Measurements from ENCODE around the gene AKAP9. TPM values are rescaled to one million over a fixed set of nuclear protein-coding genes. Genes with fewer than 3 reads are reported as not detected.

The AKAP9 gene
- total and polyA plus RNA-seq, 12 donors: 22.7 to 122 (median 54.0) TPM

DNA sequence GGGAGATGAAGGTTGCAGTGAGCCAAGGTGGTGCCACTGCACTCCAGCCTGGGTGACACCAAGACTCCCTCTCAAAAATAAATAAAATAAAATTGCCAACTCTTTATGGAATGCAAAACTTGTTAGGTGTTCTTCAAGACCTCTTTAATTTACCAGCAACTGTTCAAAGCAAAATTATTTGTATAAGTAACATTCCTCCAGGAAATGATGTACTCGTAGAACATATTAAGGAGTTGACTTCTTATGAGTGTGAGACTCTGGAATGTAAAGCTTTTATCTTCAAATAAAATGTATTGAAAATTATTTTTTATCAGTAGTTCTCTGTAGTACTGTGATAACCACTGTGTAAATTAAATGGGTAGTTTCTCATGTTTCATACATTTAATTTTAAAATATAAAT, 99.2 kb downstream of the AKAP9 start:
- Histone ChIP-seq H3K4me3 (no peak overlapping the region), H3K27ac (no peak overlapping the region), H3K9me3 (replicated peaks in 1 of 3) (no peaks in the 10 kb centered on the region), H3K27me3 (no peaks in the 10 kb centered on the region), H3K36me3 (replicated peaks in 1 of 2) (peaks cover 0 to 19% of the 10 kb centered on the region in 2 donors), H3K4me1 (replicated peaks in 1 of 2) (peaks cover 0 to 6% of the 10 kb centered on the region in 2 donors)
- TF ChIP-seq, protein P1, sequence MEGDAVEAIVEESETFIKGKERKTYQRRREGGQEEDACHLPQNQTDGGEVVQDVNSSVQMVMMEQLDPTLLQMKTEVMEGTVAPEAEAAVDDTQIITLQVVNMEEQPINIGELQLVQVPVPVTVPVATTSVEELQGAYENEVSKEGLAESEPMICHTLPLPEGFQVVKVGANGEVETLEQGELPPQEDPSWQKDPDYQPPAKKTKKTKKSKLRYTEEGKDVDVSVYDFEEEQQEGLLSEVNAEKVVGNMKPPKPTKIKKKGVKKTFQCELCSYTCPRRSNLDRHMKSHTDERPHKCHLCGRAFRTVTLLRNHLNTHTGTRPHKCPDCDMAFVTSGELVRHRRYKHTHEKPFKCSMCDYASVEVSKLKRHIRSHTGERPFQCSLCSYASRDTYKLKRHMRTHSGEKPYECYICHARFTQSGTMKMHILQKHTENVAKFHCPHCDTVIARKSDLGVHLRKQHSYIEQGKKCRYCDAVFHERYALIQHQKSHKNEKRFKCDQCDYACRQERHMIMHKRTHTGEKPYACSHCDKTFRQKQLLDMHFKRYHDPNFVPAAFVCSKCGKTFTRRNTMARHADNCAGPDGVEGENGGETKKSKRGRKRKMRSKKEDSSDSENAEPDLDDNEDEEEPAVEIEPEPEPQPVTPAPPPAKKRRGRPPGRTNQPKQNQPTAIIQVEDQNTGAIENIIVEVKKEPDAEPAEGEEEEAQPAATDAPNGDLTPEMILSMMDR (IDR thresholded peaks at IDR 0.05): no peak
- TF ChIP-seq POLR2A (IDR thresholded peaks at IDR 0.05): no peak
- intact Hi-C loops (cut with DNase I): no loop called here
- WGBS, 4 donors: 95 to 100% (median 97%) methylated on average over 1 of the region's 1 CpG
- no peak for DNase-seq

- no peak for DNase-seq
- H3K27ac ChIP-seq: no peak overlapping the region
- intact Hi-C loops (cut with DNase I): no loop called here
- H3K27me3 ChIP-seq: no peaks in the 10 kb centered on the region
- peaks cover 0 to 6% of the 10 kb centered on the region in 2 donors for H3K4me1 ChIP-seq (replicated peaks in 1 of 2)
- H3K4me3 ChIP-seq: no peak overlapping the region
- 95 to 97% (median 96%) methylated on average over 4 of the region's 4 CpGs for WGBS, 4 donors
- TF ChIP-seq, protein P1 (IDR thresholded peaks at IDR 0.05): no peak
- TF ChIP-seq POLR2A (IDR thresholded peaks at IDR 0.05): no peak
- H3K36me3 ChIP-seq (replicated peaks in 1 of 2): peaks cover 0 to 30% of the 10 kb centered on the region in 2 donors
- no peaks in the 10 kb centered on the region for H3K9me3 ChIP-seq (replicated peaks in 1 of 3)
Measured at GRCh38 chr7:92042056-92042737, 101.5 kb downstream of the AKAP9 start.

- H3K27ac ChIP-seq: no peak overlapping the region
- no peaks in the 10 kb centered on the region for H3K9me3 ChIP-seq (replicated peaks in 1 of 3)
- no peak for DNase-seq
- intact Hi-C loops (cut with DNase I): no loop called here
- peaks cover 0 to 6% of the 10 kb centered on the region in 2 donors for H3K4me1 ChIP-seq (replicated peaks in 1 of 2)
- H3K36me3 ChIP-seq (replicated peaks in 1 of 2): peaks cover 0 to 30% of the 10 kb centered on the region in 2 donors
- 93 to 97% (median 95%) methylated on average over 2 of the region's 2 CpGs for WGBS, 4 donors
- TF ChIP-seq, protein P1 (IDR thresholded peaks at IDR 0.05): no peak
- no peak for TF ChIP-seq POLR2A (IDR thresholded peaks at IDR 0.05)
- no peak overlapping the region for H3K4me3 ChIP-seq
- no peaks in the 10 kb centered on the region for H3K27me3 ChIP-seq
Measured at GRCh38 chr7:92043098-92043497, 102.4 kb downstream of the AKAP9 start.

DNA sequence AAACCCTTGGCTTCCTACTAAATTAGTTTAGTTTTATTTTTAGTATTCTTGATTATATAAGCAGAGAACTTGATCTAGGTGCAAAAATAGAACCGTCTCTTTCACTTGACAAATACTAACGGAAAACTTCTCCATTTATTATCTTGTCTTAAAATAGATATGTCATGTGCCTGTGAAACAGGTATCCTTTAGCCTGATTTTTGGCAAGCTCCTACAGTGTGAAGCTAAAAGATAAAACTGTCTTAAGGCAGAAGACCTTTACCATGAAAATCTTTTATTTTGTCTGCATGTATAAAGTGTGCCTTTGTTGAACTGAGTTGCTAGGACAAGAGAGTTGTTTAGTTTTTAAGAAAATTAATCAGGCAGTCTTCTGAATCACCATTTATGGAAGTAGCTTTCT, 103.0 kb downstream of the AKAP9 start:
- Histone ChIP-seq H3K27me3 (no peaks in the 10 kb centered on the region), H3K4me3 (no peak overlapping the region), H3K4me1 (replicated peaks in 1 of 2) (peaks cover 0 to 6% of the 10 kb centered on the region in 2 donors), H3K27ac (no peak overlapping the region), H3K36me3 (replicated peaks in 1 of 2) (peaks cover 0 to 30% of the 10 kb centered on the region in 2 donors), H3K9me3 (replicated peaks in 1 of 3) (no peaks in the 10 kb centered on the region)
- intact Hi-C loops (cut with DNase I): no loop called here
- no peak for DNase-seq
- TF ChIP-seq POLR2A (IDR thresholded peaks at IDR 0.05): no peak
- TF ChIP-seq, protein P1 (IDR thresholded peaks at IDR 0.05): no peak
- 20 to 28% (median 21%) methylated on average over 2 of the region's 2 CpGs for WGBS, 4 donors
